Testis (tissue), 2 donors: ENCODE measurements around the gene TRAPPC11.

Experiments used
- CTCF ChIP-seq, 3 experiments: fragments of 450-650 bp in 2 of 3; fragments of 200-600 bp in 1 of 3; sonication (generic) in 1 of 3; IDR thresholded peaks; one replicate each; pipeline ENCODE4 v1.5.1; 2016 to 2019; ENCODE audit warnings: antibody characterized with exemption in 3 of 3, mild to moderate bottlenecking in 2 of 3, moderate library complexity in 1 of 3
- POLR2A ChIP-seq: fragments of 450-650 bp; IDR thresholded peaks from one replicate; pipeline ENCODE4 v1.6.1; 2017; ENCODE audit warnings: antibody characterized with exemption, mild to moderate bottlenecking, moderate library complexity

DNA sequence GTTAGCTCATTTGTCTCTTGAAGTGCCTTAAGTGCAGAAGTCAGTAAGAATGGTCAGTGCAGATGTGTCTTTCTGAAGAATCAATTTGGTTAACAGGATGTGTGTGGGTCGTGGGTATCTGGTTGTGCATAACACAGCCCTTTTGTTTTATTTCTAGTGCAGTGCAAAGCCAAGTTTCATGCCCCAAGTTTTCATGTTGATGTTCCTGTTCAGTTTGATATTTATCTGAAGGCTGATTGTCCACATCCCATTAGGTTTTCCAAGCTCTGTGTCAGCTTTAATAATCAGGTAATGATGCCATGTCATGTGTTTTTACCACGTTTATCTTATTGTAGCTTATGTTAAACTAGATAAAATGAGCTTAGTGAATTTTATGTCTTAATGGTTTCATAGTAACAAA, 27.4 kb downstream of the TRAPPC11 start:
- no peak for TF ChIP-seq POLR2A
- no peak for TF ChIP-seq CTCF (IDR thresholded peaks at IDR 0.05)
